Measurements from ENCODE around the gene GARNL3.

The GARNL3 gene

GRCh38 chr9:127358770-127359169, 94.2 kb downstream of the GARNL3 start:
- no peaks in the 10 kb centered on the region for H3K27me3 ChIP-seq

GRCh38 chr9:127360250-127360649, 95.7 kb downstream of the GARNL3 start:
- H3K27me3 ChIP-seq: no peaks in the 10 kb centered on the region
- H3K4me3 ChIP-seq (ENCODE audit: low read depth, low read length): no peak overlapping the region
- H3K9me3 ChIP-seq: no peaks in the 10 kb centered on the region
- DNase-seq: no peak
- H3K4me1 ChIP-seq: no peaks in the 10 kb centered on the region
- no peak for TF ChIP-seq CTCF (IDR thresholded peaks at IDR 0.05; ENCODE audit: low read depth, low read length)
- peaks cover 48% of the 10 kb centered on the region for H3K36me3 ChIP-seq

More at GRCh38 chr9:127358770-127359169, 94.2 kb downstream of the GARNL3 start:
- Histone ChIP-seq H3K9me3 (no peaks in the 10 kb centered on the region), H3K36me3 (peaks cover 42% of the 10 kb centered on the region), H3K4me3 (ENCODE audit: low read depth, low read length) (no peak overlapping the region), H3K4me1 (no peaks in the 10 kb centered on the region)
- DNase-seq: no peak
- TF ChIP-seq CTCF (IDR thresholded peaks at IDR 0.05; ENCODE audit: low read depth, low read length): no peak

GRCh38 chr9:127360829-127361228, 96.3 kb downstream of the GARNL3 start:
- TF ChIP-seq CTCF (IDR thresholded peaks at IDR 0.05; ENCODE audit: low read depth, low read length): peak; percentile 48
- H3K27me3 ChIP-seq: no peaks in the 10 kb centered on the region
- H3K36me3 ChIP-seq: peaks cover 43% of the 10 kb centered on the region
- peak; percentile 33 for DNase-seq
- no peaks in the 10 kb centered on the region for H3K4me1 ChIP-seq
- H3K4me3 ChIP-seq (ENCODE audit: low read depth, low read length): no peak overlapping the region
- no peaks in the 10 kb centered on the region for H3K9me3 ChIP-seq

GRCh38 chr9:127361561-127361960, 97.0 kb downstream of the GARNL3 start:
- Histone ChIP-seq H3K4me1 (no peaks in the 10 kb centered on the region), H3K4me3 (ENCODE audit: low read depth, low read length) (no peak overlapping the region), H3K27me3 (no peaks in the 10 kb centered on the region), H3K9me3 (no peaks in the 10 kb centered on the region), H3K36me3 (peaks cover 40% of the 10 kb centered on the region)
- TF ChIP-seq CTCF (IDR thresholded peaks at IDR 0.05; ENCODE audit: low read depth, low read length): no peak
- no peak for DNase-seq

GRCh38 chr9:127362829-127363228, 98.3 kb downstream of the GARNL3 start:
- peaks cover 33% of the 10 kb centered on the region for H3K36me3 ChIP-seq
- H3K9me3 ChIP-seq: no peaks in the 10 kb centered on the region
- no peaks in the 10 kb centered on the region for H3K27me3 ChIP-seq
- no peaks in the 10 kb centered on the region for H3K4me1 ChIP-seq
- no peak for DNase-seq
- H3K4me3 ChIP-seq (ENCODE audit: low read depth, low read length): no peak overlapping the region
- no peak for TF ChIP-seq CTCF (IDR thresholded peaks at IDR 0.05; ENCODE audit: low read depth, low read length)

GRCh38 chr9:127365461-127365860, 100.9 kb downstream of the GARNL3 start:
- no peak for DNase-seq
- Histone ChIP-seq H3K9me3 (no peaks in the 10 kb centered on the region), H3K36me3 (peaks cover 35% of the 10 kb centered on the region), H3K4me1 (no peaks in the 10 kb centered on the region), H3K27me3 (no peaks in the 10 kb centered on the region), H3K4me3 (ENCODE audit: low read depth, low read length) (no peak overlapping the region)
- TF ChIP-seq CTCF (IDR thresholded peaks at IDR 0.05; ENCODE audit: low read depth, low read length): no peak

All from BE2C (cell line).